Measurements from ENCODE around the gene AP2A1.

DNA sequence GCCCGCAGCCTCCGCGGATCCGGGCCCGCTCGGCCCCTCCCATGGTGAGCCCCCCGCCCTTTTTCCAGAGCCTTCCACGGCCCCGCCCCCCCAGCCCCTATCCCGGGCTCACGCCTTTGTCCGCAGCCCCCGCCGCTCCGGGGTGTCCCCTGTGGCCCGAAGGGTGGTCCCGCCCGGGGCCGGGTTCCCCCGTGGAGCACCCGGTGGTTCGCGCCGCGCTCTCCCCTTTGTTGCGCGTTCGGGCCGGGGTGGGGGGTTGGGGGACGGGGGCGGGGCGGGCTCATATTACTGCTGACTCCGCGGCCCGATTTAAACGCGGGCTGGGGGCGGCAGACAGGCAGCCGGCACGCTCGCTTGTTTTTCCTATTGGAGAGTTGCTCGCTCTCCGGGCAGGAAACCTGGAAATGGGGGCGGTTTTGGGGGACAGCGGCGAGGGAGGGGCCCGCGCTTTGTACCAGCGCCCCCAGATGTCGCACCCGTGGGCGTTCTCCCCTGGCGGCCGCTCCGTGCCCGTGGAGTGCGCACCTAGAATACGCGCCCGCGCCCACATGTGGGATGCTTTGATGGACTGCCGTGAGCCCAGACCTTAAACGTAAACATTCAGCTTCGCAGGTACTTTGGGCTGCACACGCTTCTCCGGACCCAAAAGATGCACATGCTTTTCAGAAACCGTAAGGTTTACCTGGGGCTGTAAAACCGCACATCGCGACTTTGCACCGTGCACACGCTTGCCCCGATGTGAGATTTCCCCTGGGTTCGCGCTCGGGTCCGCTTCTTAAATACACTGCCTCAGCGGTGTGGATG is 84.9 kb downstream of the AP2A1 start:
- TF ChIP-seq POLR2A (IDR thresholded peaks at IDR 0.05) (no peak), POLR2AphosphoS5 (IDR thresholded peaks at IDR 0.05) (no peak), EP300 (IDR thresholded peaks at IDR 0.05) (no peak)
- TF ChIP-seq, protein P1, sequence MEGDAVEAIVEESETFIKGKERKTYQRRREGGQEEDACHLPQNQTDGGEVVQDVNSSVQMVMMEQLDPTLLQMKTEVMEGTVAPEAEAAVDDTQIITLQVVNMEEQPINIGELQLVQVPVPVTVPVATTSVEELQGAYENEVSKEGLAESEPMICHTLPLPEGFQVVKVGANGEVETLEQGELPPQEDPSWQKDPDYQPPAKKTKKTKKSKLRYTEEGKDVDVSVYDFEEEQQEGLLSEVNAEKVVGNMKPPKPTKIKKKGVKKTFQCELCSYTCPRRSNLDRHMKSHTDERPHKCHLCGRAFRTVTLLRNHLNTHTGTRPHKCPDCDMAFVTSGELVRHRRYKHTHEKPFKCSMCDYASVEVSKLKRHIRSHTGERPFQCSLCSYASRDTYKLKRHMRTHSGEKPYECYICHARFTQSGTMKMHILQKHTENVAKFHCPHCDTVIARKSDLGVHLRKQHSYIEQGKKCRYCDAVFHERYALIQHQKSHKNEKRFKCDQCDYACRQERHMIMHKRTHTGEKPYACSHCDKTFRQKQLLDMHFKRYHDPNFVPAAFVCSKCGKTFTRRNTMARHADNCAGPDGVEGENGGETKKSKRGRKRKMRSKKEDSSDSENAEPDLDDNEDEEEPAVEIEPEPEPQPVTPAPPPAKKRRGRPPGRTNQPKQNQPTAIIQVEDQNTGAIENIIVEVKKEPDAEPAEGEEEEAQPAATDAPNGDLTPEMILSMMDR (IDR thresholded peaks at IDR 0.05), result no peak

Data from gastroesophageal sphincter (tissue), 3 donors.